Measurements from ENCODE around the gene NXPE4.

DNA sequence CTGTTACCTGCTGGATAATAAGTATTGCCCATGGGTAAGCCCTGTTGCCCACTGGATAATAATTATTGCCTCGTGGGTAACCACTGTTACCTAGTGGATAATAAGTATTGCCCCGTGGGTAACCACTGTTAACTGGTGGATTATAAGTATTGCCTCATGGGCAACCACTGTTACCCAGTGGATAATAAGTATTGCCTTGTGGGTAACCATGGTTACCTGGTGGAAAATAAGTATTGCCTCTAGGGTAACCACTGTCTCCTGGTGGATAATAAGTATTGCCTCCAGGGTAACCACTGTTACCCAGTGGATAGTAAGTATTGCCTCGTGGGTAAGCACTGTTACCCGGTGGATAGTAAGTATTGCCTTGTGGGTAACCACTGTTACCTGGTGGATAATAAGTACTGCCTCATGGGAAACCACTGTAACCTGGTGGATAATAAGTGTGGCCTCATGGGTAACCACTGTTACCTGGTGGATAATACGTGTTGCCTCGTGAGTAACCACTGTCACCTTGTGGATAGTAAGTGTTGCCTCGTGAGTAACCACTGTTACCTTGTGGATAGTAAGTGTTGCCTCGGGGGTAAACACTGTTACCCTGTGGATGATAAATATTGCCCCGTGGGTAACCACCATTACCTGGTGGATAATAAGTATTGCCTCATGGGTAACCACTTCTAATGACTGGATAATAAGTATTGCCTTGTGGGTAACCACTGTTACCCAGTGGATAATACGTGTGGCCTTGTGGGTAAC is 29.0 kb upstream of the NXPE4 start:
- TF ChIP-seq, protein P1, sequence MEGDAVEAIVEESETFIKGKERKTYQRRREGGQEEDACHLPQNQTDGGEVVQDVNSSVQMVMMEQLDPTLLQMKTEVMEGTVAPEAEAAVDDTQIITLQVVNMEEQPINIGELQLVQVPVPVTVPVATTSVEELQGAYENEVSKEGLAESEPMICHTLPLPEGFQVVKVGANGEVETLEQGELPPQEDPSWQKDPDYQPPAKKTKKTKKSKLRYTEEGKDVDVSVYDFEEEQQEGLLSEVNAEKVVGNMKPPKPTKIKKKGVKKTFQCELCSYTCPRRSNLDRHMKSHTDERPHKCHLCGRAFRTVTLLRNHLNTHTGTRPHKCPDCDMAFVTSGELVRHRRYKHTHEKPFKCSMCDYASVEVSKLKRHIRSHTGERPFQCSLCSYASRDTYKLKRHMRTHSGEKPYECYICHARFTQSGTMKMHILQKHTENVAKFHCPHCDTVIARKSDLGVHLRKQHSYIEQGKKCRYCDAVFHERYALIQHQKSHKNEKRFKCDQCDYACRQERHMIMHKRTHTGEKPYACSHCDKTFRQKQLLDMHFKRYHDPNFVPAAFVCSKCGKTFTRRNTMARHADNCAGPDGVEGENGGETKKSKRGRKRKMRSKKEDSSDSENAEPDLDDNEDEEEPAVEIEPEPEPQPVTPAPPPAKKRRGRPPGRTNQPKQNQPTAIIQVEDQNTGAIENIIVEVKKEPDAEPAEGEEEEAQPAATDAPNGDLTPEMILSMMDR (IDR thresholded peaks at IDR 0.05; ENCODE audit: insufficient read depth, low read length, poor library complexity, severe bottlenecking) = no peak
- TF ChIP-seq EZH2phosphoT487 (conservative IDR thresholded peaks at IDR 0.05; ENCODE audit: low read length) = no peak
